ENCODE measurements around the gene PRKCZ. TPM values are rescaled to one million over a fixed set of nuclear protein-coding genes. Genes with fewer than 3 reads are reported as not detected.

PRKCZ gene
- total and polyA plus RNA-seq, 9 of the 15 experiments (the other 6 are each of a cell fraction or from before 2014, with no cell fraction given), result 0.07 to 3.1 (median 1.3) TPM

- peak; percentile 64 for TF ChIP-seq PKNOX1 (IDR thresholded peaks at IDR 0.05)
- TF ChIP-seq THRAP3 (IDR thresholded peaks at IDR 0.05; ENCODE audit: borderline replicate concordance), result no peak
- no peak for TF ChIP-seq HMGN3 (IDR thresholded peaks at IDR 0.05; ENCODE audit: borderline replicate concordance, extremely low read depth, insufficient read length, low read depth, low read length)
- 0 out of 2 replicates have a peak, but pooled peaks have one; percentile 19 for TF ChIP-seq RB1 (IDR thresholded peaks at IDR 0.05; ENCODE audit: low read depth)
- peak; percentile 75; the same call in 1 of the 2 replicates for TF ChIP-seq ZBTB7A (IDR thresholded peaks at IDR 0.05; ENCODE audit: borderline replicate concordance, control insufficient read depth, low read depth, low read length)
- TF ChIP-seq MEIS2 (IDR thresholded peaks at IDR 0.05; ENCODE audit: partially characterized antibody), result no peak
- no peak for TF ChIP-seq ZBTB11 (CRISPR knock-in tag; IDR thresholded peaks at IDR 0.05)
Measured at GRCh38 chr1:2231532-2232254, 181.5 kb downstream of the PRKCZ start (continued).
